NCI-H526 (cell line): ENCODE measurements around the gene TMEM125.
A peak's percentile ranks its signal among the peaks of the same experiment; 100 is the strongest.

Experiments
- DNase-seq, 2 experiments: peaks; one replicate each; lab custom pipeline; 2025; lab: John Stamatoyannopoulos, UW

TMEM125 gene

DNA sequence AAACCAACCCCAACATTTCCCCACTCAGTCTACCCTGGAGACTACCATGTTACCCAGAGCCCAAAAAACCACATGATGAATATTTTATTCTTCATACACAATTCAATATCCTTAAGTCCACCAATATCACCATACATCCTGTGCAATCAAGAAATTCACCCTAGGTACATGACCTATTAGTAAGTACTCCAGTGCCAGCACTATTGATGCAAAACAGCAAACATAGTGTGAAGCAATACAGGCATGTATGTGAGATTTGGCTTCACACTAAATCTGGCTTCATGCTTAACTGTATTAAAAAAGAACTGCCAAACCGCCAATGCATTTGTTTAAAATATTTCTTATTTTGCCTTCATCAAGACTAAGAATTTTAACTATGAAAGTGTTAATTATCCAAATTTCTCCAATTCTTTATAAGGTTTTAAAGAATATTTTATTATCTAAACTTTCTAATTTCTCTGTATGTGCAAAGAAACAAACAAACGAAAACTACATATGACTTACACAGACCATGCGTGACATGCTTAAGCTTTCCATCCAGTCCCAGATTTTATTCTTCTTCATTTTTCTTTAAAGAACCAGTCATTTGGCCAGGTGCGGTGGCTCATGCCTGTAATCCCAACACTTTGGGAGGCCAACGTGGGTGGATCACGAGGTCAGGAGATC, 22.4 kb upstream of the TMEM125 start:
- no peak for DNase-seq

DNA sequence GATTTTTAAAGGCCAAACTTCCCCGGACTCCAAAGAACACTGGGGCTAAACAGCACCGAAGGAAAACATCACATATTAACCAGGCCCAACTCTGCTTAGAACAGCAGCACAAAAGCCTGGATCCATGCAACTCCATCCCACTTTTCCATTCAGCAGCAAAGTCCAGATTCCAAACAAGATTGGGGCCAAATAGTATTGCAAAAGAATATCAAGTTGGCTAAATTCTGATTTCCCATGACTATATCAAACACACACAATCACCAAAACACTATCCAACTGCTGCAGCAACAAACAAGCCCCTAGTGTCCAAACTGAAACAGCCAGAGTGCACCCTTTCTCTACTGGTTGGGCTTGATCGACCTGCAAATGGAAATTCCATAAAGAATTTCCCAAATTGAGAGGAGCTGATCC, 19.4 kb upstream of the TMEM125 start:
- DNase-seq, result no peak

DNA sequence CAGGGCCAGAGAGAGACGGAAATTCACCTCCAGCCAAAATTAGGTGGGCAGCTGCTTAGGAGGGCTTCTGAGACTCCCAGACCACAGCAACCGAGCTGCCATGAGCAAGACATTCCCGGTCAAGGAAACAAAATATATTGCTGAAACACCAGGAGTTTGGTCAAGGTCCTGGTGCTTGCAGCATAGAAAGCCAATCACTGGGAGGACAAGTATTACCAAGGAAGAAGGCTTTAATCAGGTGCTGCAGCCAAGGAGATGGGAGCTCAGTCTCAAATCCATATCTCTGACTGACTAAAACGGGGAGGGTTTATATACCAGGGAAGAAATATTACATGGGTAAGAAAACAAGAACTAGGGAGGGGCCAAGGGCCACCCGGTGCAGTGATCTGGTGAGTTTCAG, 18.8 kb upstream of the TMEM125 start:
- DNase-seq, result no peak

DNA sequence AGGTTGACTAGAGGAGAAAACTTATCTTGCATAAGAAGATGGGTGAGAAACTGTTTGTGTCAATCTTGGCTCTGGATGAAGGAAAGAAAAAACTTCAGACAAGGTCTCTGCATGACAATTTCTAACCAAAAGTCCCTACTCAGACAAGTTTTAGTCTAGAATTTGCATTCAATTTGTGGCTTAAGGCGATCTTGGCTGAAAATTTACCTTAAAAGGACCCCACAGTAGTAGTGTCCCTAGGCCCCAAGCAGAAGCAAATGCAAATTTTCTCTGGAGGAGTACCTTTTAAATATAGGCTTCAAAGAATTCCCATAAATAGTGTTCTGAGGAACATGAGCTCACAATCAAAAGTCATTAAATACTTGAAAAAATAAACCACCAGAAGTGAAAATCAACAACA, 17.6 kb upstream of the TMEM125 start:
- no peak for DNase-seq

DNA sequence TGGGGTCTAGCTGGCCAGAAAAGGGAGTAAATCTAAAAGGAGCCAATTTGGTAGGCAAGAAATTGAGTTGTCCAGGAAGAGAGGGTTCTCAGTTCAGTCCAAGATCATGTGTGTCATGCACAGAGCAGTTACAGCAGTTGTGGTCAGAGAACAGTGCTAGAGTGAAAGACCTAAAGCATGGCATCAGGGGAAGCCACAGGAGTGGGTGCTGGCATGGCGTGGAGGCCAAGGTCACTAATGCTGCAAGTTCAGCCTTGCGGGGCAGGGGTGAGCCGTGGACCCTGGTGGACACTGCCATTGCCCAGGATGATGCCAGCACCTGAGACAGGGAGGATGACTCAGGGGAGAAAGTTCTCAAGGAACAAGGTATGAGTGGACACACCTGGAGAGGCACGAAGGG, 16.6 kb upstream of the TMEM125 start:
- no peak for DNase-seq

DNA sequence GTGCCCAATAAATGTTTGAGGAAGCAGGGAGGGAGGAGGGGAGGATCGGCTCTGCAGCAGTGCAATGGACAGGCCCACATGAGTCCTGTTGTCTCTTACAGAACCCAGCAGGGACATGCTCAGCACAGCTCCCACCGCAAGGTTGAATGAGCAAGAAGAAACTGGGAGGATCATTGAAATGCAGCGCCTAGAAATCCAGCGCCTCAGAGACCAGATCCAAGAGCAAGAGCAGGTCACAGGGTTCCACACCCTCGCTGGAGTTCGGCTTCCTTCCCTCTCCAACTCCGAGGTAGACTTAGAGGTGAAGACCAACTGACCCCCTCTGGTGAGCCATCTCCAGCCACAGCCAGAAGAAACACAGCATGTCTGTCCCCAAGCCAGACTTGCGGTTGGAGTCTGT, 15.9 kb upstream of the TMEM125 start:
- no peak for DNase-seq

DNA sequence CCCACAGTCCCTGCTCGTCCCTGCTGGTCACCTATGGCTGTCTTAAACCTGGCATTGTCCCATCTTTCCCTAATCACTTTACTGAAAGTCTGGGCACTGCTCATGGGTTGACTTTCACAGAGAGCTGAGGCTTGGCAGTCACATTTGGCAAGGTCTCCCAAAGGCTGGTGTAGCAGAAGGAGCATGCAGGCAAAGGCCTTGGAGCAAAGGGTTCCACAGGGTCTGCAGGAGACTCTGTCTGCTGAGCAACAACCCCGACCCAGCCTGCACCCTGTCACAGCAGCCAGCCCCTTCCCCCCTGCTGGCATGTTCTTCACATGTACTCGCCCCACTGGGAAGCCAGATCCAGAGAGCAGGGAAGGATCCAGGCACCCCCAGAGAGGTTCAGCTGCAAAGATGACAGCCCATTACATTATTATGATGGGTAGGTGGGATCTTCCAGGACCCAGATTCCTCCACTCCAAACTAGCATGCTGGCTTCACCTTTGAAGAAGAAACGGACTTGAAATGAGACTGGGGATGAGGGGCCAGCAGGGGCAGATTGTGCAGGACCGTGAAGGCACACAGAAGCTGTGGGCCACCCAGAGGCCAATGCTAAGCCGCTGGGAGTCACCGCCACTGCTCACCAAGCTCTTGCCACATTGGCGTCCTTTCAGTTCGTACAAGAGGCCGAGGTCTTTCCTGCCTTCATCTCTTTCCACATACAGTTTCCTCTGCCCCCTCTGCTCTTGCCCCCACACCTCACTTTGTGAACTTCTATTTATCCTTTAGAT, 14.2 kb upstream of the TMEM125 start:
- no peak for DNase-seq

DNA sequence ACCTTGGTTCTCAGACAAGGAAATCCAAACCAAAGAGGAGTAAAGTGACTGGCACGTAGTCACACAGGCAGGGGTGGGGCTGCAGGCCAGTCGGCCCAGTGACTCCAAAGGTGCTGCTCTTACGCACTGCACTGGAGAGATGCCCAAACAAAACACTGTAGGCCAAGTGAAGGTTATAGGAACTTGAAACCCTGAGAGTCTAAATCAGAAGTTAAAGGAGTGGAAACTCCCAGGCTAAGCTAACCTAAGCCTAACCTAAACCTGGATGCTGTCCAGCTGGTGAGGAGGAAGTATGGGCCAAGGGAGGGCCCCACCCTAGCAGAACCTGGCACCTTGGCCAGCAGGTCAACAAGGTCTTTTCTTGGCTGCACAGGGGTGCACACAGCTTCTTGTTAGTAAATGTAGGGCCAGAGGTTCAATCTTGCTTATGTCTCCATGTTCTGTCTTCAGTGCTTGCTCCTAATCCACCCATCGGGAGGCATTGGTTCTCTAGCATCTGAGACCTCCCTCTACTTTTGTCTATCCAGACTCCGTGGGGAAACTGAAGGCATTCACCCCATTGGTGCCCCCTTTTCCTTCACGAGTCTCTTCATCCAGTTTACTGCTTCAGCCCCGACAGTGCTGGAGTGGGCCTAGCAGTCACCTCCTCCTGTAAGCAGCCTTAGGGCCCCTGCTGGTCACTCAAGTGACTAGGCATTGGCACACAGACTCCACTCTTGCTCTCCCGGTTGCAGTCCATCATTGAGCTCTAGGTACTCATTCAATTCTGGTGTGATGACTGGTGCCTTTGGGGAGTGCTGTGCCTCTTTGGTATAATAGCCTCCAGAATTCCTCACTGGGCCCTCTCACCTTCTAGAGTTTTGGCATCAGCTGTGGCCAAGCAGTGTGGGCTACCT, 12.9 kb upstream of the TMEM125 start:
- DNase-seq, result no peak

DNA sequence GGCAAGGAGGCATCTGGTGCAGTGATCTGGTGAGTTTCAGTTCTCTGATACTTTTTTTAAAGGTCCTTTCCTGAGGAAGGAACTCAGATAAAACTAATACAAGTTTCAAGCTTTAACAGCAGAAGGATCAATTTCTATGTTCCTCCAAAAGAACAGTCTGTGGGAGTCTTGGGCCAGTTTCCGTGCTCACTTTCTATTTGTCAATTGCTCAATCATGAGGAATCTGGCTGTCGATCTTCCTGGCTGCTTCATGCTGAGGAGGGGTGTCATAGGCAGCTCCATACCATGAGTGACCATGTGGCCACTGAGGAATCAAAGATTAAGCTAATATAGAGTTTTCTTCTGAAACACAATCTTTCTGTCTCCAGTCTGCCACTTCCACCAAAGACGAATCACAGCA, 11.4 kb upstream of the TMEM125 start:
- DNase-seq, result no peak

DNA sequence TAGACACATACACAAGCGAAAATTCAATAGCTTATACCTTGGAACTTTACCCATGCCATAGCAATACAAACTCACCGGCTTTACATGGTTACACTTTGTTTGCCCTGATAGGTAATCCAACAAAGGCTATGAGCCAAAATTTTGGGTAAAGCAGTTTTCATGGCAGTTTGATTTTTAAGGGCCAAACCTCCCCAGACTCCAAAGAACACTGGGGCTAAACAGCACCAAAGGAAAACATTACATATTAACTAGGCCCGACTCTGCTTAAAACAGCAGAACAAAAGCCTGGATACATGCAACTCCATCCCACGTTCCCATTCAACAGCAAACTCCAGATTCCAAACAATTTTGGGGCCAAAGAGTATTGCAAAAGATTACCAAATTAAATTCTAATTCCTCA, 4.4 kb upstream of the TMEM125 start:
- no peak for DNase-seq

DNA sequence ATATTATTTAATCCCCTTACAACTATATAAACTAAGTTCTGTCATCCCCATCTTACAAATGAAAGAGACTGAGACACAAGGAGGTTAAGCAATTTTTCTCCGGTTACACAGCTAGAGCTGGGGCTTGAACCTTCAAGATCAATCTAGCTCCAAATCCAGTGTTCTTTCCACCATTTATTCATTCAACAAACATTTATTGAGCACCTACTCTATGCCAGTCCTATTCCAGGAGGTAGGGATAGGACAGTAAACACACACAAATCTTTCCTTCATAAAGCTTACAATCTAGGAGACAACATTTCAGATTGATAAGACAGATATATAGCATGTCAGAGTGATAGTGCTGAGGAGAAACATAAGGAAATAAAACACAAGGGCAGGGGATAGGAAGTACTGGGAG, 2.9 kb upstream of the TMEM125 start:
- no peak for DNase-seq

DNA sequence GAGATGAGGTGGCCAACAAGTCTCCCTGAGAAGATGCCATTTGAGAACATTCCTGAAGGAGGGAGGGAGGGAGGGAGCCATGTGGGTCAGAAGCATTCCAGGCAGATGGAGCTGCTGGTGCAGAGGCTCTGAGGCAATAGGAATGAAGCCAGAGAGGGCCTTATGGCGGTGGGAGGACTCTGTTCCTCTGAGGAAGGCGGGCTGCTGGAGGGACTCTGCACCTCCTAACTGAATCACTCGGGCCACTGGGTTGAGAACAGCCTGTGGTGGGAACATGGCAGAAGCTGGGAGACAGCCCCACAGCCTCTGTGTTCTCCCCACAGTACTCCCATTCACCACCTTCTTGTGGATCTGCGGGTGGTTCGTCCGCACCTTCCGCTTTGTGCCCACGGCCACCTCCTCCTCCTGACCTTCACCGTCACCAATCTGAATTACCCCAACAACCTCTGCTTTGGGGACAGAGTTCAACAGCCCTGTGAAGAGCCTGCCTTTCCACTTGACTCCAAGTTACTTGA, 2.4 kb upstream of the TMEM125 start:
- DNase-seq, result no peak

DNA sequence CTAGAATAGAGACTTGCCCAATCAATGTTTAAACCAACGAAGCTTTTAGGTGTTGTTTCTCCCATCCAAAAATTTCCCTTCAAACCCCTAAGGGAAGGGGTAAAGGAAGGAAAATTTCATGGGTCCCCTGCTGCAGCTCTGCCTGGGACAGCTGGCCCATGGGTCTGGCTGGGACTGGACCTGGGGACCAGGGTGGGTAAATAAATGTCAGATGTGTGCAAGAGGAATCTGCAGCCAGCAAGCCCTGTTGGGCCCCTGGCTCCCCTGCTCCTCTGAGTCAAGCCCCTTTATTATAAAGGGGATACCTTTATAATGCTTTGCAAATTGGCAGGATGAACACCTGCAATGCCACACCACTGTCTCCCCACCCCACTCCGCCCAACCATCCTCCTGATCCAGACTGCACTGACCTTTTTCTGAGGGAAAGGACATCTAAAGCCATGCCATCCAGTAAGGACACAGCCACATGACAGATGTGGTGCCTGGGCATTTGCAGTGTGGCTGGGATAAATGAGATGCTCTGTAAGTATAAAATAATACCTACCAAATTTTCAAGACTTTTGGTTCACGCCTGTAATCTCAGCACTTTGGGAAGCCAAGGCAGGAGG, 1.9 kb upstream of the TMEM125 start:
- no peak for DNase-seq

DNA sequence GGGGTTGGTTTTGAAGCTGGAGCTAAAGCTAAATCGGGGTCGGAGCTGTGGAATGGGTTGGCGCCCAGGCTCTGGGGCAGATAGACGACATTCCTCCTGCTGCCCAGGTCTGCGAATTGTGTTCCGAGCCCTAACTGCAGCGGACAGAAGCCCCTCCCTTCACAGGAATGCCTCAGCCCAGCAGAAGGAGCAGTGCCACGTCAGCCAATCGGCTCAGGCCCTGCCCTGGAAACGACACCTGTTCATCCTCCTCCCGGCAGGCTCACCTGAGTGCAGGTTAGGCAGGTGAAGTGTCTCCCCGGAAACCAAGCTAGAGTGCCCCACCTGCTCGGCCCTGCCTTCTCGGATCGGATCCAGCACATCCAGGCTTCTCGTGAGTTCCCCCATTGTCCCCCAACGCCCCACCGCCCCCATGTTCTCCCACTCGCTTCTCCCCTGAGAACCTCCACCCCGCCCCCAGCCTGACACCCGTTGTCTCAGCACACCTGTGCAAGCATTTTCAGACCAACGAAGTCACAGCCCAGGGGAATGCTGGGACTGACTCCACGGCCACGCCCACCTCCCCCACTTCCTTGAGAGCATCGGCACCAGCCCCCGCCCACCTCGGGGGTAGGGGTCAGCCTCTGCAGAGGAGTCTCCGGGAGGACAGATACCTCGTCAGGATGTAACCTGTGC, 775 bp downstream of the TMEM125 start:
- DNase-seq, result peak; percentile 93 to 97

DNA sequence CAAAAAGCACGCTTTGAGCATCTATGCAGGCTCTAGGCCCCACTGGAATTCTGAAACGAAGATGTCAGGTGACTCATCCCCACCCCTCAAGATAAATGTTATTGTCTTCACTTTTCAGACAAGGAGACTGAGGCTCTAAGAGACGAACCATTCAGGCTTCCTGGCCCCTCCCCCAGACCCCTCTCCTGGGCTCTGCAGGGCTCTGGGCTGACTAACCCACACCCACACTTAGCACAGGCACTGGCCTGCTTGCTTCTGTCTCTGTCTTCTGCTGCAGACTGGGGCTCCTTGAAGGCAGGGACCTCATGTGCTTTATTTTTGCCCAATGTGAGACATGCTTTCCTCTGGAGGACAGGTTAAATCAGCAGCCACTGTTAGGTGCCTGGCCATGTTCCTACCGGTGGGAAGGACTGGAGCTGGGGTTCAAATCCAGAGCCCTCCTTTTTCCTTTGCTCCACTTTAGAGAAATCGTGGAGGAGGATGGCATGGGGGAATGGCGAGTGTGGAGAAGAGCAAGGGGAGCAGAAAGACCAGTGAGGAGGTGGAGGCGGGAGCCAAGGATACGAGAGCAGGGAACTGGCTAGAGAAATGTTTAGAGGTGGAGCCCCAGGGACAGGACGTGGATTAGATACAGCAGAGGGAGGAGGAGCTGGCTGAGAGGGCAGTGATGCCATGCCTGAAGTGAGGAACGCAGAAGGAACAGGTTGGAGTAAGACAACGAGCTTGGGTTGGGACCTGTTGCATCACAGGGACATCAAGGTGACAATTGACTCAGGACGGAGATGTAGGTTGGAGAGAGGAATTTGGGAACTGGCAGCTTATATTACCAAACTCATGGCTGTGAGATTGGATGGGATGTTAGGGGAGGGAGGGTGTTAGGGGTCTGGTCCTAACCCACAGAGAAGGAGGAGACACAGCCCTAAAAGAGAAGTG, 1.7 kb downstream of the TMEM125 start:
- DNase-seq, result peak in 1 of 2 experiments; percentile 47

DNA sequence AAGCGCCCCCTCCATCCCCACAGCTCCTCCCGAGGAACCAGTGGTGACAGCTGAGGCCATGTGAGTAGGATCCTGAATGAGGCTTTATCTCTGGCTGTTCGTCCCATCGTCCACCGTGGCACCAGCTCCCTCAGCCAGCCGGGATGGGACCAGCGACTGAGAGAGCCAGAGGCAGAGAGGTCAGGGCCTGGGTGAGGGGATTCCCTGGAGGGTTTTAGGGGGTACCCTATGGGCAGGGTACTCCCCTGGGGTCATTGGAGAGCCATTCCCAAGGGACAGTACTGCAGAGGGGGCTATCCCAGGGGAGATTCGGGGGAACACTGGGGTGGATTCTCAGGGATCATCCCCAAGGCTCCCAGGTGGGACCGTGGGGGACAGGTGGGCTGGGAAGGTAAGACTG, 2.4 kb downstream of the TMEM125 start:
- no peak for DNase-seq

DNA sequence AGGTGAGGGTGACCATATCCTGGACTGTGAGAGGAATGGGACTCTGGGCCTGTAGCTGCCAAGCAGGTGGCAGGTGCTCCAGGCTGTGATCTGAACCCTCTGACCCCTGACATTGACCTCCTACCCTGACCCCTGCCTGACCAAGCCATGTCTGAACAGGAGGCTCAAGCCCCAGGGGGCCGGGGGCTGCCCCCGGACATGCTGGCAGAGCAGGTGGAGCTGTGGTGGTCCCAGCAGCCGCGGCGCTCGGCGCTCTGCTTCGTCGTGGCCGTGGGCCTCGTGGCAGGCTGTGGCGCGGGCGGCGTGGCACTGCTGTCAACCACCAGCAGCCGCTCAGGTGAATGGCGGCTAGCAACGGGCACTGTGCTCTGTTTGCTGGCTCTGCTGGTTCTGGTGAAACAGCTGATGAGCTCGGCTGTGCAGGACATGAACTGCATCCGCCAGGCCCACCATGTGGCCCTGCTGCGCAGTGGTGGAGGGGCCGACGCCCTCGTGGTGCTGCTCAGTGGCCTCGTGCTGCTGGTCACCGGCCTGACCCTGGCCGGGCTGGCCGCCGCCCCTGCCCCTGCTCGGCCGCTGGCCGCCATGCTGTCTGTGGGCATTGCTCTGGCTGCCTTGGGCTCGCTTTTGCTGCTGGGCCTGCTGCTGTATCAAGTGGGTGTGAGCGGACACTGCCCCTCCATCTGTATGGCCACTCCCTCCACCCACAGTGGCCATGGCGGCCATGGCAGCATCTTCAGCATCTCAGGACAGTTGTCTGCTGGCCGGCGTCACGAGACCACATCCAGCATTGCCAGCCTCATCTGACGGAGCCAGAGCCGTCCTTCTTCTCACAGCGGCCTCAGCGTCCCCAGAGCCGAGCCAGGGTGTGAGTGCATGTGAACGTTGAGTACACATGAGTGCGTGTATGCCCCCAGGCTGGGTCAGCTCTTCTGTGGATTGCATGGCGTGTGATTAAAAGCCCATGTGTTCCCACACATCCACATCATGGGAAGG, 3.1 kb downstream of the TMEM125 start:
- no peak for DNase-seq

DNA sequence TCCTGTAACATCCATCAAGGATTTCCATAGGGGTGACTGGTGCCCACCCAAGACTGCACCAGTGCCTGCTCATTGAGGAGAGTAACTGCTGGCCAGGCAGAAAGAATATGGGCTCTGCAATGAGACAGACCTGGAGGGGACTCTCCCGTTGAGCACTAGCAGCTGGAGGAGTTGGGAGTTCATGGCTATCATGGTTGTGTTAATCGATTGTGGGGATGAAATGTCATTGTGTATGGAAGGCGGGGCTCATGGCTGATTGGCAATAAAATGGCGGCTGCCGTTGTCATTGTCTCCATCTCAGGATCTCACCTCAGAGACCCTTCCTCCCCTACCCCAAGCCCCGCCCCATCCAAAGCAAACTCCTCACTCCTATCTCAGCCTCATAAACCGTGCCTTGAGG, 3.9 kb downstream of the TMEM125 start:
- DNase-seq, result no peak

DNA sequence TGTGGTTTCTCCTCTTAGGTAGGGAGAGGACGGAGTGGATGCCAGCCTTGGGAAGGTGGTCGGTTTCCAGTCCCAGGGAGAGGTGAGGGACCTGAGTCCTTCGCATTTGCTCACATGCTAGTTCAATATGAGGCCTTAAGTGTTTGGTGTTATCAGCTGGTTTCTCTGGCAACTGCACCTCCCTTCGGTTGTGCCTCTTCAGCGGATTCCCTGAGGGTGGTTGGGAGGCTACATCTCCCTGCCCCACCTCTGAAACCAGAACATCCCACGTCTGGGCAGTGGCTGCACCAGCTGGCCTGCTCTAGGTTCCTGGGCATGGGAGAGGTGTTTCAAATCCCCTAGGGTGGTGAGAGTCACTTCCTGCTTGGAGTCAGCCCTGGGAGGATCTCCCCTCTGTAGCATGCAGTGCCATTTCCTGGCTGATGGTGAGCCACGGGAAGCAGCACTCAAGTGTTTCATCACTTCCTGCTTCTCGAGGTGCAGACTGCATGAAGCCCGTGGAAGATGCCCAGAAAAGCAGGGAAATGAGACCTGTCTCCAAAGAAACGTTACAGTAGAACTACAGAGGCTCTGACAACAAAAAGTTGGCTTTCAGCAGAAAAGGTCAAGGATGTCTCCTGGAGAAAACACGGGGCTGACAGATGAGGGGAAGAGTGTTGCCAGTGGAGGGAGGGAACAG, 4.5 kb downstream of the TMEM125 start:
- DNase-seq, result no peak
